ENCODE data around the gene ADAMTS15. TPM values are rescaled to one million over a fixed set of nuclear protein-coding genes. Genes with fewer than 3 reads are reported as not detected.

Gene ADAMTS15
- total RNA-seq, 1 donor from 2014 or later = 15.7 TPM

DNA sequence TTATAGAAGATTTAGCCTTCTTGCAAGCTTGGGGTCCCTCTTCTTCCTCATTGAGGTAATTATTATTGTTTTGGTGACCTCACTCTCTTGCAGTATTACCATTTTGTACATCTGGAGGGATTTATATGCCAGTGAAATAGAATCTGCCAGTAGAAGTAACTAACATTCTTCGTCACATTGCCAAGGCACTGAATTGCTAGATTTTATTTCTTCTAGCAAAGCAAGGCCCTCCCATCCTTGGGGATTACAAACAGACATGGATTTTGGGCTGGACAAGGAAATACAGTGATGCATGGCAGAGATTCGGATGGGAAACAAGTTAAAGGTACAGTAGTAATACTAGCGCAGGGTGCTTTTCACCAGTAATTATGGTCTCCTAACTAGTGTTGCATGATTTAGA lies 7.8 kb downstream of the ADAMTS15 start:
- no peak overlapping the region for H3K27ac ChIP-seq (ENCODE audit: low read depth, low read length)
- H3K4me1 ChIP-seq (ENCODE audit: control insufficient read depth in 3 of 3, insufficient read depth in 3 of 3, low read length in 3 of 3) = peaks cover 24 to 37% (median 25%) of the 10 kb centered on the region in 3 donors
- H3K9ac ChIP-seq (ENCODE audit: low read depth in 1 of 3, low read length in 3 of 3) = no peak overlapping the region
- no peaks in the 10 kb centered on the region for H3K9me3 ChIP-seq (ENCODE audit: control insufficient read depth in 3 of 3, low read length in 3 of 3)
- H3K4me3 ChIP-seq (ENCODE audit: low read length in 3 of 3) = no peak overlapping the region
- H3K27me3 ChIP-seq (ENCODE audit: control insufficient read depth in 3 of 3, insufficient read depth in 3 of 3, low read length in 3 of 3) = peaks cover 0 to 13% (median 2%) of the 10 kb centered on the region in 3 donors
- no peaks in the 10 kb centered on the region for H3K36me3 ChIP-seq (ENCODE audit: control insufficient read depth in 3 of 3, insufficient read depth in 3 of 3, low read length in 3 of 3)

DNA sequence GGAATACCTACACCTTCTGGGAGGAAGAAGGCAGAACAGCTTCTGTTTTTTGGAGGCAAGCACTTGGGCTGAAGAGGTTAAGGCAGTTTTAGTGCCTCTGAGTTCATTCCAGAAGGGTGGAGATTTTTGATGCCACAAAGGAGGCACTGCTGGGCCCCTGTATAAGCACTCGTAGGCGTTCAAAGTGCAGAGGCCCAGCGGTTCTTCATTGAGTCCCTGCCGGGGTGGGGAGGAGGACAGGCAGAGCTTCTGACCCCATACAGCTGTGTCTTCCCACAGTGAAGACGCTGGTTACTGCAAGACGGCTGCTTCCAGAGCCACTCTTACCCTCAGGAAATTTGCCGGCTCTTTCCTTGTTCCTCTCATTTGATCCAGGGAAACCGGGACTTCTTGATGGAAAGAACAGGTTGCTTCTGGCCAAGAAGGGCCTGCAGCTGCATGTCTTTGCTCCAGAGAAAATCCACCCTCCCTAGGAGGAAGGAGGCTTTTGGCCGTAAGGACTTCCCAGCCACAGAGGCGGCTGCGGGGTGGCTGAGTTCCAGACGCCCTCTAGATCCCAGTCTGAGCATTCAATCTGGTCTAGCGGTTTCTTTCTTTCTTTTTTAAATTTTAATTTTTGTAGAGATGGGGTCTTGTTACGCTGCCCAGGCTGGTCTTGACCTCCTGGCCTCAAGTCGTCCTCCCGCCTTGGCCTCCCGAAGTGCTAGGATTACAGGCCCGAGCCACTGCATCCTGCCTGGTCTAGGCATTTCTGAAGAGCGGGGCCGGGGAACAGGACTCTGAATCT lies 9.4 kb downstream of the ADAMTS15 start:
- peaks cover 0 to 9% (median 5%) of the 10 kb centered on the region in 3 donors for H3K36me3 ChIP-seq (ENCODE audit: control insufficient read depth in 3 of 3, insufficient read depth in 3 of 3, low read length in 3 of 3)
- H3K27ac ChIP-seq (ENCODE audit: low read depth, low read length) = no peak overlapping the region
- peaks cover 0 to 20% (median 8%) of the 10 kb centered on the region in 3 donors for H3K27me3 ChIP-seq (ENCODE audit: control insufficient read depth in 3 of 3, insufficient read depth in 3 of 3, low read length in 3 of 3)
- no peak overlapping the region for H3K4me3 ChIP-seq (ENCODE audit: low read length in 3 of 3)
- no peak overlapping the region for H3K9ac ChIP-seq (ENCODE audit: low read depth in 1 of 3, low read length in 3 of 3)
- peaks cover 15 to 27% (median 19%) of the 10 kb centered on the region in 3 donors for H3K4me1 ChIP-seq (ENCODE audit: control insufficient read depth in 3 of 3, insufficient read depth in 3 of 3, low read length in 3 of 3)
- H3K9me3 ChIP-seq (ENCODE audit: control insufficient read depth in 3 of 3, low read length in 3 of 3) = no peaks in the 10 kb centered on the region

DNA sequence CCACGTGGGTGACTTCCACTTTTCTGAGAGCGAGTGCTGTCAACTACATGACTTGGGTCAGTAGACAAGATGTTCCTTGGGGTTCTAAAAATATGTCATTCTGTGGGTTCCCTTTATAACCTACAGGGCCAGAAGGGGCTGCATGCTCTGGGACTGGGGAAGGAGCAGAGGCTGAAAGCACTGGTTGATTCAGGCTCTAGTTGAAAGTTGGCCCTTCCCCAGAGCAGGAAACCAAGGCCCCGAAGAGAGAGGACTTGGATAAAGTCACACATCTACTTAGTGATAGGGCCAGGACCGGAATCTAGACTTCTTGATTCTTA lies 9.9 kb downstream of the ADAMTS15 start:
- Histone ChIP-seq H3K4me3 (ENCODE audit: low read length in 3 of 3) (no peak overlapping the region), H3K27me3 (ENCODE audit: control insufficient read depth in 3 of 3, insufficient read depth in 3 of 3, low read length in 3 of 3) (peaks cover 0 to 20% (median 8%) of the 10 kb centered on the region in 3 donors), H3K36me3 (ENCODE audit: control insufficient read depth in 3 of 3, insufficient read depth in 3 of 3, low read length in 3 of 3) (peaks cover 0 to 11% (median 7%) of the 10 kb centered on the region in 3 donors), H3K27ac (ENCODE audit: low read depth, low read length) (no peak overlapping the region), H3K9ac (ENCODE audit: low read depth in 1 of 3, low read length in 3 of 3) (no peak overlapping the region), H3K4me1 (ENCODE audit: control insufficient read depth in 3 of 3, insufficient read depth in 3 of 3, low read length in 3 of 3) (peaks cover 15 to 27% (median 17%) of the 10 kb centered on the region in 3 donors), H3K9me3 (ENCODE audit: control insufficient read depth in 3 of 3, low read length in 3 of 3) (no peaks in the 10 kb centered on the region)

DNA sequence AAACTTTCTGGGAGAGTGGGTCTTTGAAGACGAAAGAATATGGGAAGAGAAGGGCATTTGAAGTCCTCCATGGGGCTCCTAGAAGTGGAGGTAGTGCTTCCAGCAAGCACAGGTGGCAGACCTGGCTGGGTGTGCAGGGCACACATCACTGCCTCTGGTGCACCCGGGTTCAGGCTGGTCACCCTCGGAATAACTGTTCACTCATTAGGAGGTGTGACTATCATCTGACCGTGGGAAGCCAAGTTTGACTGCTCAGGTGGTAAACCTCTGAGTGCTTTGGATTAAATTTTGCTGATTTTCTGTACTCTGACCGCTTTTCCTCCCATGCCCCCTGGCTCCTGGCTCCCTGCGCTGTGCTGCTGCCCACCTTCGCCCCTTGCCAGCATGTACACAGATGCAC lies 11.1 kb downstream of the ADAMTS15 start:
- H3K36me3 ChIP-seq (ENCODE audit: control insufficient read depth in 3 of 3, insufficient read depth in 3 of 3, low read length in 3 of 3) = peaks cover 0 to 13% (median 9%) of the 10 kb centered on the region in 3 donors
- peaks cover 15 to 27% (median 17%) of the 10 kb centered on the region in 3 donors for H3K4me1 ChIP-seq (ENCODE audit: control insufficient read depth in 3 of 3, insufficient read depth in 3 of 3, low read length in 3 of 3)
- no peaks in the 10 kb centered on the region for H3K9me3 ChIP-seq (ENCODE audit: control insufficient read depth in 3 of 3, low read length in 3 of 3)
- no peak overlapping the region for H3K4me3 ChIP-seq (ENCODE audit: low read length in 3 of 3)
- no peak overlapping the region for H3K27ac ChIP-seq (ENCODE audit: low read depth, low read length)
- no peak overlapping the region for H3K9ac ChIP-seq (ENCODE audit: low read depth in 1 of 3, low read length in 3 of 3)
- H3K27me3 ChIP-seq (ENCODE audit: control insufficient read depth in 3 of 3, insufficient read depth in 3 of 3, low read length in 3 of 3) = peaks cover 0 to 20% (median 8%) of the 10 kb centered on the region in 3 donors

GRCh38 chr11:130462101-130462885 lies 13.8 kb downstream of the ADAMTS15 start:
- Histone ChIP-seq H3K9me3 (ENCODE audit: control insufficient read depth in 3 of 3, low read length in 3 of 3) (no peaks in the 10 kb centered on the region), H3K27ac (ENCODE audit: low read depth, low read length) (no peak overlapping the region), H3K36me3 (ENCODE audit: control insufficient read depth in 3 of 3, insufficient read depth in 3 of 3, low read length in 3 of 3) (peaks cover 0 to 18% (median 16%) of the 10 kb centered on the region in 3 donors), H3K27me3 (ENCODE audit: control insufficient read depth in 3 of 3, insufficient read depth in 3 of 3, low read length in 3 of 3) (peaks cover 0 to 13% (median 8%) of the 10 kb centered on the region in 3 donors), H3K9ac (ENCODE audit: low read depth in 1 of 3, low read length in 3 of 3) (no peak overlapping the region), H3K4me1 (ENCODE audit: control insufficient read depth in 3 of 3, insufficient read depth in 3 of 3, low read length in 3 of 3) (peaks cover 8 to 14% (median 9%) of the 10 kb centered on the region in 3 donors), H3K4me3 (ENCODE audit: low read length in 3 of 3) (no peak overlapping the region)

GRCh38 chr11:130462931-130463330 lies 14.5 kb downstream of the ADAMTS15 start:
- H3K36me3 ChIP-seq (ENCODE audit: control insufficient read depth in 3 of 3, insufficient read depth in 3 of 3, low read length in 3 of 3) = peaks cover 0 to 18% (median 16%) of the 10 kb centered on the region in 3 donors
- peaks cover 0 to 13% (median 8%) of the 10 kb centered on the region in 3 donors for H3K27me3 ChIP-seq (ENCODE audit: control insufficient read depth in 3 of 3, insufficient read depth in 3 of 3, low read length in 3 of 3)
- peaks cover 2 to 9% (median 4%) of the 10 kb centered on the region in 3 donors for H3K4me1 ChIP-seq (ENCODE audit: control insufficient read depth in 3 of 3, insufficient read depth in 3 of 3, low read length in 3 of 3)
- no peak overlapping the region for H3K4me3 ChIP-seq (ENCODE audit: low read length in 3 of 3)
- no peaks in the 10 kb centered on the region for H3K9me3 ChIP-seq (ENCODE audit: control insufficient read depth in 3 of 3, low read length in 3 of 3)
- no peak overlapping the region for H3K27ac ChIP-seq (ENCODE audit: low read depth, low read length)
- no peak overlapping the region for H3K9ac ChIP-seq (ENCODE audit: low read depth in 1 of 3, low read length in 3 of 3)

- Histone ChIP-seq H3K9ac (ENCODE audit: low read depth in 1 of 3, low read length in 3 of 3) (no peak overlapping the region), H3K4me3 (ENCODE audit: low read length in 3 of 3) (no peak overlapping the region), H3K27ac (ENCODE audit: low read depth, low read length) (no peak overlapping the region), H3K4me1 (ENCODE audit: control insufficient read depth in 3 of 3, insufficient read depth in 3 of 3, low read length in 3 of 3) (peaks cover 0 to 5% (median 0%) of the 10 kb centered on the region in 3 donors), H3K36me3 (ENCODE audit: control insufficient read depth in 3 of 3, insufficient read depth in 3 of 3, low read length in 3 of 3) (peaks cover 0 to 18% (median 16%) of the 10 kb centered on the region in 3 donors), H3K27me3 (ENCODE audit: control insufficient read depth in 3 of 3, insufficient read depth in 3 of 3, low read length in 3 of 3) (peaks cover 0 to 13% (median 5%) of the 10 kb centered on the region in 3 donors), H3K9me3 (ENCODE audit: control insufficient read depth in 3 of 3, low read length in 3 of 3) (no peaks in the 10 kb centered on the region)
Observed at GRCh38 chr11:130464291-130464812, 15.9 kb downstream of the ADAMTS15 start.

- no peaks in the 10 kb centered on the region for H3K9me3 ChIP-seq (ENCODE audit: control insufficient read depth in 3 of 3, low read length in 3 of 3)
- H3K27me3 ChIP-seq (ENCODE audit: control insufficient read depth in 3 of 3, insufficient read depth in 3 of 3, low read length in 3 of 3) = peaks cover 0 to 9% (median 5%) of the 10 kb centered on the region in 3 donors
- no peak overlapping the region for H3K27ac ChIP-seq (ENCODE audit: low read depth, low read length)
- peaks cover 0 to 18% (median 18%) of the 10 kb centered on the region in 3 donors for H3K36me3 ChIP-seq (ENCODE audit: control insufficient read depth in 3 of 3, insufficient read depth in 3 of 3, low read length in 3 of 3)
- H3K4me3 ChIP-seq (ENCODE audit: low read length in 3 of 3) = no peak overlapping the region
- H3K4me1 ChIP-seq (ENCODE audit: control insufficient read depth in 3 of 3, insufficient read depth in 3 of 3, low read length in 3 of 3) = peaks cover 0 to 5% (median 0%) of the 10 kb centered on the region in 3 donors
- no peak overlapping the region for H3K9ac ChIP-seq (ENCODE audit: low read depth in 1 of 3, low read length in 3 of 3)
Observed at GRCh38 chr11:130465263-130465662, 16.8 kb downstream of the ADAMTS15 start.

GRCh38 chr11:130467116-130467900 lies 18.9 kb downstream of the ADAMTS15 start:
- Histone ChIP-seq H3K27ac (ENCODE audit: low read depth, low read length) (no peak overlapping the region), H3K4me3 (ENCODE audit: low read length in 3 of 3) (no peak overlapping the region), H3K27me3 (ENCODE audit: control insufficient read depth in 3 of 3, insufficient read depth in 3 of 3, low read length in 3 of 3) (peaks cover 0 to 4% (median 0%) of the 10 kb centered on the region in 3 donors), H3K36me3 (ENCODE audit: control insufficient read depth in 3 of 3, insufficient read depth in 3 of 3, low read length in 3 of 3) (peaks cover 0 to 21% (median 21%) of the 10 kb centered on the region in 3 donors), H3K4me1 (ENCODE audit: control insufficient read depth in 3 of 3, insufficient read depth in 3 of 3, low read length in 3 of 3) (no peaks in the 10 kb centered on the region), H3K9ac (ENCODE audit: low read depth in 1 of 3, low read length in 3 of 3) (no peak overlapping the region), H3K9me3 (ENCODE audit: control insufficient read depth in 3 of 3, low read length in 3 of 3) (no peaks in the 10 kb centered on the region)
